ENCODE data around the gene SHISA9.

- TF ChIP-seq CTCF (IDR thresholded peaks at IDR 0.05) (no peak), POLR2A (IDR thresholded peaks at IDR 0.05) (no peak)
Observed at GRCh38 chr16:12869698-12870427, 31.5 kb upstream of the SHISA9 start.
